Measurements from ENCODE around the gene TRANK1.
"Not testable (repeated sequence)": the region's sequence is repeated elsewhere in the genome, so short reads cannot be mapped to it uniquely, and the experiment has no call there.

Gene TRANK1

GRCh38 chr3:36944641-36945270 is at the start of gene TRANK1:
TSS of gene TRANK1 (minus strand) at chr3:36945054. CDS start at chr3:36944809, 245 bp downstream.
- peak; percentile 64 for DNase-seq (ENCODE audit: low read depth)

- peak; percentile 95 for DNase-seq (ENCODE audit: low read depth)
Measured at GRCh38 chr3:36993326-36994283, 48.8 kb upstream of the TRANK1 start, which contains the start of gene MLH1. TSS of gene MLH1 (plus strand) at chr3:36993518. CDS start at chr3:36993548, 30 bp downstream.

GRCh38 chr3:36992806-36993325 is 48.0 kb upstream of the TRANK1 start, which contains the start of gene EPM2AIP1:
TSS of gene EPM2AIP1 (minus strand) at chr3:36993131. CDS start at chr3:36993077, 54 bp downstream.
- no peak for DNase-seq (ENCODE audit: low read depth)

- no peak for DNase-seq (ENCODE audit: low read depth)
Measured at GRCh38 chr3:36991923-36992805, 47.3 kb upstream of the TRANK1 start.

- no peak for DNase-seq (ENCODE audit: low read depth)
Measured at GRCh38 chr3:36991147-36991546, 46.3 kb upstream of the TRANK1 start.

GRCh38 chr3:36989568-36989967 is 44.7 kb upstream of the TRANK1 start:
- no peak for DNase-seq (ENCODE audit: low read depth)

GRCh38 chr3:36989005-36989404 is 44.2 kb upstream of the TRANK1 start:
- no peak for DNase-seq (ENCODE audit: low read depth)

- no peak for DNase-seq (ENCODE audit: low read depth)
Measured at GRCh38 chr3:36988356-36988755, 43.5 kb upstream of the TRANK1 start.

- no peak for DNase-seq (ENCODE audit: low read depth)
Measured at GRCh38 chr3:36981006-36981405, 36.2 kb upstream of the TRANK1 start.

- no peak for DNase-seq (ENCODE audit: low read depth)
Measured at GRCh38 chr3:36973139-36973538, 28.3 kb upstream of the TRANK1 start.

- no peak for DNase-seq (ENCODE audit: low read depth)
Measured at GRCh38 chr3:36972163-36972562, 27.3 kb upstream of the TRANK1 start.

- no peak for DNase-seq (ENCODE audit: low read depth)
Measured at GRCh38 chr3:36969540-36970432, 24.9 kb upstream of the TRANK1 start.

GRCh38 chr3:36969085-36969484 is 24.2 kb upstream of the TRANK1 start:
- DNase-seq (ENCODE audit: low read depth): no peak

GRCh38 chr3:36965440-36965839 is 20.6 kb upstream of the TRANK1 start:
- DNase-seq (ENCODE audit: low read depth): no peak

GRCh38 chr3:36964817-36965216 is 20.0 kb upstream of the TRANK1 start:
- no peak for DNase-seq (ENCODE audit: low read depth)

GRCh38 chr3:36964331-36964730 is 19.5 kb upstream of the TRANK1 start:
- no peak for DNase-seq (ENCODE audit: low read depth)

GRCh38 chr3:36963008-36963407 is 18.2 kb upstream of the TRANK1 start:
- DNase-seq (ENCODE audit: low read depth): not testable (repeated sequence)

GRCh38 chr3:36960502-36960901 is 15.6 kb upstream of the TRANK1 start:
- DNase-seq (ENCODE audit: low read depth): no peak

GRCh38 chr3:36959821-36960220 is 15.0 kb upstream of the TRANK1 start:
- DNase-seq (ENCODE audit: low read depth): no peak

- DNase-seq (ENCODE audit: low read depth): no peak
Measured at GRCh38 chr3:36957862-36958686, 13.2 kb upstream of the TRANK1 start.

All from stimulated activated CD8-positive, alpha-beta memory T cell treated with anti-CD3 and anti-CD28 coated beads, Interleukin-7, amount 100 ng/mL, for 24 hours (primary cell).